KMS-11 (cell line): Measurements from ENCODE around the gene RAB7B.

Source experiments
- H2AFZ ChIP-seq: fragments of 200-600 bp; sonication (generic); 2 replicates; pipeline ENCODE4 v1.6.1; 2016; ENCODE audit warnings: antibody characterized with exemption, mixed run types, low read depth
- H3K27ac ChIP-seq: fragments of 200-600 bp; sonication (generic); 2 replicates; pipeline ENCODE4 v1.6.1; 2016; ENCODE audit warnings: mild to moderate bottlenecking, mixed run types
- H3K27me3 ChIP-seq: fragments of 200-600 bp; sonication (generic); 2 replicates; pipeline ENCODE4 v1.6.1; 2017; ENCODE audit warnings: mild to moderate bottlenecking, low read depth, mixed run types, moderate library complexity; ENCODE audit not compliant: insufficient read depth
- H3K36me3 ChIP-seq: fragments of 200-600 bp; sonication (generic); 2 replicates; pipeline ENCODE4 v1.6.1; 2017; ENCODE audit warnings: mild to moderate bottlenecking, mixed run types; ENCODE audit not compliant: insufficient read depth
- H3K4me1 ChIP-seq: fragments of 200-600 bp; sonication (generic); 2 replicates; pipeline ENCODE4 v1.6.1; 2016; ENCODE audit warnings: mild to moderate bottlenecking, low read depth, mixed run types; ENCODE audit not compliant: poor library complexity, severe bottlenecking
- H3K4me2 ChIP-seq: fragments of 200-600 bp; sonication (generic); 2 replicates; pipeline ENCODE4 v1.7.0; 2016; ENCODE audit warnings: mild to moderate bottlenecking, mixed run types
- H3K4me3 ChIP-seq: fragments of 200-600 bp; sonication (generic); IDR thresholded peaks from 2 replicates; pipeline ENCODE4 v1.6.1; 2017; ENCODE audit warnings: low read depth, low read length, mixed read lengths; ENCODE audit not compliant: insufficient read depth
- H3K79me2 ChIP-seq: fragments of 200-600 bp; sonication (generic); 2 replicates; pipeline ENCODE4 v1.6.1; 2016; ENCODE audit warnings: low read depth, mixed run types; ENCODE audit not compliant: insufficient read depth
- H3K9ac ChIP-seq: fragments of 200-600 bp; sonication (generic); 2 replicates; pipeline ENCODE4 v1.6.1; 2016; ENCODE audit warnings: mild to moderate bottlenecking, mixed run types
- H4K20me1 ChIP-seq: fragments of 200-600 bp; sonication (generic); 2 replicates; pipeline ENCODE4 v1.6.1; 2016; ENCODE audit warnings: mild to moderate bottlenecking, mixed run types; ENCODE audit not compliant: insufficient read depth
- CTCF ChIP-seq: fragments of 200-600 bp; sonication (generic); conservative IDR thresholded peaks from 2 replicates; pipeline ENCODE4 v1.6.1; 2017; ENCODE audit warnings: low read depth, mild to moderate bottlenecking, antibody characterized with exemption, low read length, moderate library complexity, mixed read lengths

The RAB7B gene

DNA sequence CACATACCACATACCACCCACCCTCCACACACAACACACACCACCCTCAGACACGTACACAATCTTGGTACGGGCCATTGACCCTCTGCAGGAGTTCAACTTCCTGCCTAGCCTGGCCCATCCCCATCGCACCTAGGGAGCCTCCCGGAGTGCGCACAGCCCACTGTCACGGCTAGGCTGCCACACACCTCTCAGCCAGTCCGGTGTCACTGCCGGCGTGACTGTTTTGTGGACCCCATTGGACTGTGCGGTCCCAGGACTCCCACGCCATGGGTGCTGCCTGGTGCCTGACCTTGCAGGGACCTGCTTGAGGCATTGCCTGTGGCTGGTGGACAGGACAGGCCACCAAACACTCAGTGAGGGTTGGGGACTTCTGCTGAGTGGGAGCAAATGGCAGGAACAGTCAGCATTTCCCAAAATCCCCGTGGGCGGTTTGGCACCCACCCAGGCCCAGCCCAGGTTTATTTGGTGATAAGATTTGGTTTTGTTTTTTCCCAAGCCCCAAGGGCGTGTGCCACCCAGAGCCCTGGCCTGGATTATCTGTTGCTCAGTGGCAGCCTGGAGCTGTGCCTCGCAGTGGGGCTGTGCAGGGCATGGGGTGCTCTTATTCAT is 27.7 kb downstream of the RAB7B start:
- Histone ChIP-seq H3K4me2 (no peak overlapping the region), H3K79me2 (no peaks in the 10 kb centered on the region), H3K4me1 (no peaks in the 10 kb centered on the region), H3K4me3 (no peak overlapping the region), H3K27me3 (no peaks in the 10 kb centered on the region; the same call in 1 of the 2 replicates), H3K36me3 (no peaks in the 10 kb centered on the region), H3K9ac (no peak overlapping the region), H2AFZ (no peak overlapping the region), H4K20me1 (no peaks in the 10 kb centered on the region), H3K27ac (no peak overlapping the region)
- no peak for TF ChIP-seq CTCF

DNA sequence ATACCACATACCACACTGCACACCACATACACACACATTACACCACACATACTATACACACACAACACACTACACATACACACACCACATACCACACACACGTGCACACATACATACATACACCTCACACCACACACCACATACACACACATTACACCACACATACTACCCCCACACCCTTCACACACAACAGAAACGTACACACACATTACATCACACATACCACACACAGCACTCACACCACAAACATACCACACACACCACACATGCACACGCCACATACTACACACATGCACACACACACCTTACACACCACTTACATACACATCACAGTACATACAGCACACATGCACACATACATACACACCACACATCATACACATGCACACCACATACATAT is 28.5 kb downstream of the RAB7B start:
- no peak overlapping the region for H3K27ac ChIP-seq
- no peaks in the 10 kb centered on the region for H3K4me1 ChIP-seq
- no peak overlapping the region for H3K9ac ChIP-seq
- no peak overlapping the region for H2AFZ ChIP-seq
- no peak overlapping the region for H3K4me3 ChIP-seq
- H3K79me2 ChIP-seq = no peaks in the 10 kb centered on the region
- H3K36me3 ChIP-seq = no peaks in the 10 kb centered on the region
- no peaks in the 10 kb centered on the region; the same call in 1 of the 2 replicates for H3K27me3 ChIP-seq
- TF ChIP-seq CTCF = no peak
- no peaks in the 10 kb centered on the region for H4K20me1 ChIP-seq
- H3K4me2 ChIP-seq = no peak overlapping the region

- TF ChIP-seq CTCF = no peak
- Histone ChIP-seq H3K9ac (no peak overlapping the region), H3K4me3 (no peak overlapping the region), H3K27ac (no peak overlapping the region), H3K4me2 (no peak overlapping the region), H3K4me1 (no peaks in the 10 kb centered on the region), H3K36me3 (no peaks in the 10 kb centered on the region), H3K79me2 (no peaks in the 10 kb centered on the region), H3K27me3 (no peaks in the 10 kb centered on the region; the same call in 1 of the 2 replicates), H2AFZ (no peak overlapping the region), H4K20me1 (no peaks in the 10 kb centered on the region)
Measured at GRCh38 chr1:205973377-205974232, 29.6 kb downstream of the RAB7B start.

GRCh38 chr1:205972491-205973168 is 30.6 kb downstream of the RAB7B start:
- H2AFZ ChIP-seq = no peak overlapping the region

More at GRCh38 chr1:205972491-205973168, 30.6 kb downstream of the RAB7B start:
- no peak overlapping the region for H3K9ac ChIP-seq
- no peaks in the 10 kb centered on the region for H3K36me3 ChIP-seq
- H3K4me1 ChIP-seq = no peaks in the 10 kb centered on the region
- no peaks in the 10 kb centered on the region for H3K27me3 ChIP-seq
- no peak overlapping the region for H3K27ac ChIP-seq
- no peak overlapping the region for H3K4me2 ChIP-seq
- no peak for TF ChIP-seq CTCF
- H4K20me1 ChIP-seq = no peaks in the 10 kb centered on the region
- H3K79me2 ChIP-seq = no peaks in the 10 kb centered on the region
- H3K4me3 ChIP-seq = no peak overlapping the region
